Naive thymus-derived CD4-positive, alpha-beta T cell (primary cell): ENCODE results near the gene ISG20L2. TPM values are rescaled to one million over a fixed set of nuclear protein-coding genes. Genes with fewer than 3 reads are reported as not detected.

ENCODE experiments used
- ATAC-seq: fragments of 150-1000 bp; cut with Tn5 transposase; 2 replicates; pipeline ENCODE4 v1.10.0; 2021; ENCODE audit warnings: mild to moderate bottlenecking, moderate library complexity
- CTCF ChIA-PET: fragments of 350-600 bp; sonication (Branson Sonifier 250); formaldehyde crosslinking; loops from one replicate; lab custom pipeline; 2021; ENCODE audit warnings: antibody characterized with exemption; lab: Charles Lee
- POLR2A ChIA-PET: fragments of 350-600 bp; sonication (Branson Sonifier 250); formaldehyde crosslinking; loops from one replicate; lab custom pipeline; 2021; ENCODE audit warnings: antibody characterized with exemption, inconsistent platforms; lab: Charles Lee
- DNase-seq, 9 donors: peaks; one replicate each; pipeline versions ENCODE4 v3.0.0 to v3.0.0-alpha.2; 2020 to 2022; ENCODE audit warnings: mixed read lengths in 1 of 9
- H3K27ac ChIP-seq: one replicate; pipeline ENCODE4 v1.7.0; 2013; ENCODE audit warnings: mild to moderate bottlenecking, low read depth, low read length, moderate library complexity
- H3K27me3 ChIP-seq, 2 donors: one replicate each; pipeline ENCODE4 v1.7.0; 2013; ENCODE audit warnings: low read length in 2 of 2, mild to moderate bottlenecking in 2 of 2, moderate library complexity in 2 of 2; ENCODE audit not compliant: control insufficient read depth in 2 of 2, insufficient read depth in 2 of 2
- H3K36me3 ChIP-seq, 3 experiments: 1 replicate in 2 of 3; 2 replicates in 1 of 3; pipeline ENCODE4 v1.7.0; 2013; ENCODE audit warnings: low read length in 3 of 3, mild to moderate bottlenecking in 3 of 3, moderate library complexity in 1 of 3; ENCODE audit not compliant: insufficient read depth in 3 of 3, control insufficient read depth in 2 of 3
- H3K4me1 ChIP-seq, 2 donors: one replicate each; pipeline ENCODE4 v1.7.0; 2013; ENCODE audit warnings: low read length in 2 of 2, mild to moderate bottlenecking in 2 of 2, moderate library complexity in 1 of 2; ENCODE audit not compliant: control insufficient read depth in 2 of 2, insufficient read depth in 2 of 2
- H3K4me3 ChIP-seq: 2 replicates; pipeline ENCODE4 v1.7.0; 2013; ENCODE audit warnings: mild to moderate bottlenecking, low read length
- H3K9me3 ChIP-seq, 3 experiments: 1 replicate in 2 of 3; 2 replicates in 1 of 3; pipeline ENCODE4 v1.7.0; 2013; ENCODE audit warnings: low read length in 3 of 3; ENCODE audit not compliant: control insufficient read depth in 2 of 3
- H3K27ac Mint-ChIP-seq, 9 donors: one replicate each; pipeline ENCODE4 v1.8.0; 2020 to 2022; ENCODE audit warnings: mixed read lengths in 9 of 9, mild to moderate bottlenecking in 8 of 9, moderate library complexity in 5 of 9, inconsistent platforms in 2 of 9
- H3K27me3 Mint-ChIP-seq, 5 donors: one replicate each; pipeline ENCODE4 v1.8.0; 2021 to 2022; ENCODE audit warnings: mixed read lengths in 5 of 5, mild to moderate bottlenecking in 1 of 5
- H3K36me3 Mint-ChIP-seq, 5 donors: one replicate each; pipeline ENCODE4 v1.8.0; 2020 to 2022; ENCODE audit warnings: mixed read lengths in 5 of 5, mild to moderate bottlenecking in 3 of 5, inconsistent platforms in 1 of 5
- H3K4me1 Mint-ChIP-seq, 7 donors: one replicate each; pipeline ENCODE4 v1.8.0; 2020 to 2022; ENCODE audit warnings: mixed read lengths in 7 of 7, mild to moderate bottlenecking in 3 of 7, inconsistent platforms in 1 of 7
- H3K4me3 Mint-ChIP-seq, 10 donors: one replicate each; pipeline ENCODE4 v1.8.0; 2020 to 2022; ENCODE audit warnings: mild to moderate bottlenecking in 10 of 10, mixed read lengths in 10 of 10, moderate library complexity in 6 of 10, inconsistent platforms in 2 of 10
- H3K9me3 Mint-ChIP-seq, 11 donors: one replicate each; pipeline ENCODE4 v1.8.0; 2020 to 2022; ENCODE audit warnings: mixed read lengths in 11 of 11, mild to moderate bottlenecking in 4 of 11, inconsistent platforms in 1 of 11, moderate library complexity in 1 of 11
- intact Hi-C, 2 donors: fragments of 100-400 bp; cut with micrococcal nuclease; formaldehyde crosslinking; loops; one replicate each; pipeline ENCODE4 v1.15.1; 2023
- polyA plus RNA-seq, 2 donors: library from polyadenylated mRNA; unstranded; fragments of 300-500 nt; fragmentation: Illumina TruSeq; gene quantifications; one replicate each; pipeline ENCODE4 v1.2.3, GENCODE V29; 2021
- total RNA-seq, 6 experiments: library from RNA in 5 of 6; stranded (reverse) in 5 of 6; gene quantifications; 1 replicate in 5 of 6; 2 replicates in 1 of 6; pipeline ENCODE4 v1.2.3 and lab custom pipeline; 2021 to 2026

Gene ISG20L2
- total and polyA plus RNA-seq, 7 experiments from 2014 or later, result 15.3 to 59.9 (median 45.0) TPM

DNA sequence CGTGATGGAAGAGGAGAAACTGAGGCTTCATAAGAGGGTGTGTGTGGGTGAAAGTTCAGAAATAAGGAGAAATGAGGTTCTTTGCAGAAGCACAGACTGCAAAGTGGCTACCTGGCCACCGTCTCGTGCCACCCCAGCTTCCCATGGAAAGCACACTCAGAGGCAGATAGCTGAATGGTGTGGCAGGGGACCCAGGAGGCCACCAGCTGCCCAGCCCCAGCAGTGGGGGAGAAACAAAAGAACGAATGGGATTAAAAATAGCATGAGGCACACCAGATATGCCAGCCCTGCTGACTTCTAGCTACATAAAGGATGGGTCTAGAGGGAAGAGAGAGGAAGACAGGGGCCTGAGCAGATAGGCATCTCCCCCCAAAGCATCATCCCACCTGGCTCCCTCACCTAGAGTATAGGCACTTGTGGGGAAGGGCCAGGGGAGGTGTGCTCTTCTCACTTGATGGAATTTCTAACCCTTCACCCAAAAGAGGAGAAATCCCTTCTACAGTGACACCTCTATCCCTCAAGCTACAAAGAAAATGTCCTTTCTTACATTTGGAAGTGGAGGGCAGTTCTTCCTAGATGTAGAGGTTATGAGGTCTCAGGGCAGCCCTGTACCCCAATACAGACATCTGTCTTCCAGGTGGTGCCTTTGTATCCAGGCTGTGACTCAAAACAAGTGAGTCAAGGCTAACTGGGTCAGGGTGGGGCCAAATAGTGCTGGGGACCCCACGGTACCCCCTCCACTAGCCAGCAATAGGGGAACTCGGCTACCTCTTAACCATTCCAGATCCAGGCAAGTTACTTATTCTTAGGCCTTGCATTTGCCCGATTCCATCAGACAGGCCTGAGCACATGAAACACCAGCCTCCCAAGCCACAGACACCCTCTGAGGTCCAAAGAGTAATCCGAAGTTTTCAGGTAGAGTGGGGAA, 19.4 kb upstream of the ISG20L2 start:
- Mint-ChIP-seq H3K36me3 (peaks cover 0 to 30% (median 6%) of the 10 kb centered on the region in 5 donors), H3K27ac (peak overlapping the region; percentile 82 to 95 (median 91)), H3K27me3 (no peaks in the 10 kb centered on the region), H3K4me3 (peak overlapping the region; percentile 88 to 98 (median 94)), H3K4me1 (peaks cover 51 to 70% (median 61%) of the 10 kb centered on the region in 7 donors), H3K9me3 (no peaks in the 10 kb centered on the region)
- no peaks in the 10 kb centered on the region for H3K27me3 ChIP-seq
- H3K9me3 ChIP-seq, result no peaks in the 10 kb centered on the region
- peak overlapping the region; percentile 76 for H3K4me3 ChIP-seq
- H3K27ac ChIP-seq, result peak overlapping the region; percentile 90
- ChIA-PET POLR2A (interaction anchor here (1.8 to 2.8 kb wide), 2 partner anchors 19 to 21 kb away, joined by 15 to 18 read pairs; partner anchors contain the start of genes ISG20L2, METTL25B and PRCC), CTCF (interaction anchor here (0.8 to 1.3 kb wide), 2 partner anchors 18 to 22 kb away, joined by 3 to 4 read pairs; no protein-coding TSS in a partner anchor)
- H3K36me3 ChIP-seq, result peaks cover 0 to 31% (median 5%) of the 10 kb centered on the region in 3 experiments
- DNase-seq (no peak), ATAC-seq (no peak)
- intact Hi-C loops, result loop anchor here (2.0 to 10.0 kb wide), 2 partner anchors 247 to 387 kb away; partner anchors contain the start of genes ETV3 (in 1 of the 2) and MEF2D (in 1 of the 2)
- H3K4me1 ChIP-seq, result peaks cover 39 to 47% of the 10 kb centered on the region in 2 donors

- Histone ChIP-seq H3K36me3 (peaks cover 0 to 40% (median 5%) of the 10 kb centered on the region in 3 experiments), H3K4me3 (peak overlapping the region; percentile 76), H3K9me3 (no peaks in the 10 kb centered on the region), H3K27me3 (no peaks in the 10 kb centered on the region), H3K27ac (peak overlapping the region; percentile 90), H3K4me1 (peaks cover 35 to 43% of the 10 kb centered on the region in 2 donors)
- no peaks in the 10 kb centered on the region for H3K27me3 Mint-ChIP-seq
- CTCF ChIA-PET, result interaction anchor here (0.8 to 1.3 kb wide), 2 partner anchors 19 to 21 kb away, joined by 3 to 4 read pairs; no protein-coding TSS in a partner anchor
- DNase-seq, result peak in 5 of 9 donors; percentile 31 to 69 (median 45)
- ATAC-seq, result no peak
- peak overlapping the region; percentile 82 to 95 (median 91) for H3K27ac Mint-ChIP-seq
- no peaks in the 10 kb centered on the region for H3K9me3 Mint-ChIP-seq
- H3K36me3 Mint-ChIP-seq, result peaks cover 4 to 32% (median 12%) of the 10 kb centered on the region in 5 donors
- POLR2A ChIA-PET, result interaction anchor here (1.8 to 2.8 kb wide), 2 partner anchors 20 kb away, joined by 15 to 18 read pairs; partner anchors contain the start of genes ISG20L2, METTL25B and PRCC
- H3K4me1 Mint-ChIP-seq, result peaks cover 50 to 65% (median 55%) of the 10 kb centered on the region in 7 donors
- intact Hi-C loops, result loop anchor here in 1 of 2 donors (10.0 kb wide), 1 partner anchor 388 kb away; the partner anchor contains the start of gene ETV3
- H3K4me3 Mint-ChIP-seq, result peak overlapping the region; percentile 88 to 98 (median 94)
Observed at GRCh38 chr1:156746728-156747631, 18.4 kb upstream of the ISG20L2 start.

DNA sequence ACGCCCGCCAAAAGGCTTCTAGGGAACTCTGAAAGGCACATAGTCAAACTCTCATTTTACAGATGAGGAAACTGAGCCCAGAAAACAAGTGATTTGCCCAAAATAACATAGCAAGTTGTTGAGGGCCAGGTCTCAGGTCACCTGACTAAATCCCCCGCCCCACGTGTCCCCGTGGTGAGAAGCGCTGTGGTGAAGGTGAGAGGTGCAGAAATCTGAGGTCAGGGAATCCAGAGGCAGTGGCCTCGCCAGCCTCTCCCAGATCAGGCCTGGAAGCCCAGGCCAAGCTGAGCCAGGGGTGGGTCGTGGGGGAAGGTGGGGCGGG, 17.8 kb upstream of the ISG20L2 start:
- H3K27ac Mint-ChIP-seq, result peak overlapping the region; percentile 13 to 91 (median 79)
- H3K27me3 ChIP-seq, result no peaks in the 10 kb centered on the region
- ChIA-PET CTCF (no interaction called here), POLR2A (interaction anchor here (2.8 kb wide), 1 partner anchor 19 kb away, joined by 18 read pairs; the partner anchor contains the start of genes ISG20L2 and METTL25B)
- H3K27me3 Mint-ChIP-seq, result no peaks in the 10 kb centered on the region
- peaks cover 0 to 40% (median 5%) of the 10 kb centered on the region in 3 experiments for H3K36me3 ChIP-seq
- H3K36me3 Mint-ChIP-seq, result peaks cover 4 to 31% (median 16%) of the 10 kb centered on the region in 5 donors
- DNase-seq (no peak), ATAC-seq (no peak)
- peak overlapping the region; percentile 75 for H3K27ac ChIP-seq
- peaks cover 56 to 69% (median 61%) of the 10 kb centered on the region in 7 donors for H3K4me1 Mint-ChIP-seq
- peak overlapping the region; percentile 20 to 98 (median 70) for H3K4me3 Mint-ChIP-seq
- H3K4me1 ChIP-seq, result peaks cover 41 to 49% of the 10 kb centered on the region in 2 donors
- H3K9me3 Mint-ChIP-seq, result peaks cover 0 to under 1% (median 0%) of the 10 kb centered on the region in 11 donors
- no peaks in the 10 kb centered on the region for H3K9me3 ChIP-seq
- no peak overlapping the region for H3K4me3 ChIP-seq
- intact Hi-C loops, result loop anchor here in 1 of 2 donors (10.0 kb wide), 1 partner anchor 388 kb away; the partner anchor contains the start of gene ETV3

DNA sequence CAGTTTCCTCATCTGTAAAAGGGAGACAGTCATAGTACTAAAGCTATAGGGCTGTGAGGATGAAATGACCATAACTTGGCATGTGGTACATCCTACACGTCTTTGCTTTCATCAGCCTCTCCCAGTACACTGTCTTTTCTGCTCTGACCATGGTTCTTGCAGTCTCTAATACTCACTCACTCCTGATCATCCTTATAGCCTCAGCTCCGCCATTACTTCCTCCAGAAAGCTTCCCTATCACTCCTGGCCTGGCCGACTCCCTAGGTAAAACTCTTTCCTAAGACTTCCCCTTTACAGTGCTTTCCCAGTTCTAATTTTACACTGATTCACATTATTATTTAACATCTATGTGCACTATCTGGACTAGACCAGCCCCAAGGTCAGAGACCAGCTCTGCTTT, 17.3 kb upstream of the ISG20L2 start:
- CTCF ChIA-PET, result no interaction called here
- no peaks in the 10 kb centered on the region for H3K27me3 ChIP-seq
- Mint-ChIP-seq H3K27me3 (no peaks in the 10 kb centered on the region), H3K9me3 (peaks cover 0 to 1% (median 0%) of the 10 kb centered on the region in 11 donors), H3K4me1 (peaks cover 59 to 71% (median 66%) of the 10 kb centered on the region in 7 donors), H3K27ac (peak overlapping the region; percentile 13 to 90 (median 71)), H3K4me3 (peak overlapping the region in 6 of 10 donors; percentile 0 to 98 (median 49)), H3K36me3 (peaks cover 4 to 34% (median 18%) of the 10 kb centered on the region in 5 donors)
- ATAC-seq (no peak), DNase-seq (no peak)
- peaks cover 0 to 37% (median 5%) of the 10 kb centered on the region in 3 experiments for H3K36me3 ChIP-seq
- peak overlapping the region; percentile 75 for H3K27ac ChIP-seq
- peaks cover 43 to 50% of the 10 kb centered on the region in 2 donors for H3K4me1 ChIP-seq
- no peaks in the 10 kb centered on the region for H3K9me3 ChIP-seq
- POLR2A ChIA-PET, result interaction anchor here (0.8 to 2.8 kb wide), 2 partner anchors 18 to 21 kb away, joined by 3 to 18 read pairs; partner anchors contain the start of genes ISG20L2 and METTL25B
- no peak overlapping the region for H3K4me3 ChIP-seq
- intact Hi-C loops, result loop anchor here in 1 of 2 donors (10.0 kb wide), 1 partner anchor 389 kb away; the partner anchor contains the start of gene ETV3

- intact Hi-C loops, result loop anchor here (5.0 to 10.0 kb wide), 2 partner anchors 390 to 553 kb away; partner anchors contain the start of genes ETV3 (in 1 of the 2) and SLC25A44 (in 1 of the 2)
- peaks cover 4 to 33% (median 18%) of the 10 kb centered on the region in 5 donors for H3K36me3 Mint-ChIP-seq
- ChIA-PET POLR2A (interaction anchor here (0.8 kb wide), 1 partner anchor 20 kb away, joined by 3 read pairs; no protein-coding TSS in a partner anchor), CTCF (no interaction called here)
- H3K9me3 ChIP-seq, result no peaks in the 10 kb centered on the region
- no peaks in the 10 kb centered on the region for H3K27me3 ChIP-seq
- ATAC-seq (no peak), DNase-seq (no peak)
- peak overlapping the region; percentile 27 for H3K27ac ChIP-seq
- H3K4me3 ChIP-seq, result no peak overlapping the region
- H3K4me3 Mint-ChIP-seq, result no peak overlapping the region
- H3K9me3 Mint-ChIP-seq, result peaks cover 0 to 1% (median 0%) of the 10 kb centered on the region in 11 donors
- peak overlapping the region in 8 of 9 donors; percentile 13 to 90 (median 78) for H3K27ac Mint-ChIP-seq
- H3K4me1 Mint-ChIP-seq, result peaks cover 53 to 75% (median 67%) of the 10 kb centered on the region in 7 donors
- peaks cover 0 to 34% (median 5%) of the 10 kb centered on the region in 3 experiments for H3K36me3 ChIP-seq
- no peaks in the 10 kb centered on the region for H3K27me3 Mint-ChIP-seq
- H3K4me1 ChIP-seq, result peaks cover 46 to 53% of the 10 kb centered on the region in 2 donors
Observed at GRCh38 chr1:156744786-156745419, 16.3 kb upstream of the ISG20L2 start.
